ENCODE data around the gene SLC8B1. TPM values are rescaled to one million over a fixed set of nuclear protein-coding genes. Genes with fewer than 3 reads are reported as not detected.

SLC8B1 gene
- polyA plus RNA-seq, 3 donors: 10.4 to 11.6 (median 10.8) TPM

GRCh38 chr12:113296557-113297213, 38.2 kb downstream of the SLC8B1 start:
- DNase-seq (ENCODE audit: low read depth in 3 of 3, low spot score in 2 of 3): no peak

- DNase-seq (ENCODE audit: low read depth in 3 of 3, low spot score in 2 of 3): no peak
These were observed 38.9 kb downstream of the SLC8B1 start for GRCh38 chr12:113295886-113296556.

- no peak for DNase-seq (ENCODE audit: low read depth in 3 of 3, low spot score in 2 of 3)
These were observed 41.8 kb downstream of the SLC8B1 start for GRCh38 chr12:113293100-113293499.

- no peak for DNase-seq (ENCODE audit: low read depth in 3 of 3, low spot score in 2 of 3)
These were observed 42.4 kb downstream of the SLC8B1 start for GRCh38 chr12:113292547-113292946.

GRCh38 chr12:113292091-113292490, 42.8 kb downstream of the SLC8B1 start:
- DNase-seq (ENCODE audit: low read depth in 3 of 3, low spot score in 2 of 3): no peak

- DNase-seq (ENCODE audit: low read depth in 3 of 3, low spot score in 2 of 3): no peak
These were observed 43.3 kb downstream of the SLC8B1 start for GRCh38 chr12:113291586-113291985.

GRCh38 chr12:113290506-113290905, 44.4 kb downstream of the SLC8B1 start:
- no peak for DNase-seq (ENCODE audit: low read depth in 3 of 3, low spot score in 2 of 3)

GRCh38 chr12:113289361-113289760, 45.5 kb downstream of the SLC8B1 start:
- no peak for DNase-seq (ENCODE audit: low read depth in 3 of 3, low spot score in 2 of 3)

- no peak for DNase-seq (ENCODE audit: low read depth in 3 of 3, low spot score in 2 of 3)
These were observed 47.0 kb downstream of the SLC8B1 start for GRCh38 chr12:113287899-113288282.

- no peak for DNase-seq (ENCODE audit: low read depth in 3 of 3, low spot score in 2 of 3)
These were observed 47.6 kb downstream of the SLC8B1 start for GRCh38 chr12:113287146-113287898.

GRCh38 chr12:113286712-113287111, 48.2 kb downstream of the SLC8B1 start:
- DNase-seq (ENCODE audit: low read depth in 3 of 3, low spot score in 2 of 3): no peak

- no peak for DNase-seq (ENCODE audit: low read depth in 3 of 3, low spot score in 2 of 3)
These were observed 49.0 kb downstream of the SLC8B1 start for GRCh38 chr12:113285679-113286610.

GRCh38 chr12:113284751-113285150, 50.2 kb downstream of the SLC8B1 start:
- DNase-seq (ENCODE audit: low read depth in 3 of 3, low spot score in 2 of 3): no peak

GRCh38 chr12:113278633-113279032, 56.3 kb downstream of the SLC8B1 start:
- DNase-seq (ENCODE audit: low read depth in 3 of 3, low spot score in 2 of 3): no peak

- DNase-seq (ENCODE audit: low read depth in 3 of 3, low spot score in 2 of 3): no peak
These were observed 56.8 kb downstream of the SLC8B1 start for GRCh38 chr12:113278141-113278540.

- DNase-seq (ENCODE audit: low read depth in 3 of 3, low spot score in 2 of 3): no peak
These were observed 57.4 kb downstream of the SLC8B1 start for GRCh38 chr12:113277511-113277910.

- no peak for DNase-seq (ENCODE audit: low read depth in 3 of 3, low spot score in 2 of 3)
These were observed 57.9 kb downstream of the SLC8B1 start for GRCh38 chr12:113276946-113277500.

- DNase-seq (ENCODE audit: low read depth in 3 of 3, low spot score in 2 of 3): no peak
These were observed 58.6 kb downstream of the SLC8B1 start for GRCh38 chr12:113276306-113276705.

GRCh38 chr12:113274848-113275247, 60.1 kb downstream of the SLC8B1 start:
- DNase-seq (ENCODE audit: low read depth in 3 of 3, low spot score in 2 of 3): no peak

GRCh38 chr12:113273053-113273725, 61.7 kb downstream of the SLC8B1 start:
- DNase-seq (ENCODE audit: low read depth in 3 of 3, low spot score in 2 of 3): no peak

Data from right renal cortex interstitium (tissue), 3 donors.